Endodermal cell (in vitro differentiated cells): ENCODE results near the gene DGKK. TPM values are rescaled to one million over a fixed set of nuclear protein-coding genes. Genes with fewer than 3 reads are reported as not detected.

Experiments used
- DNase-seq: peaks from one replicate; pipeline ENCODE4 v3.0.0-alpha.2; 2017
- H3K27ac ChIP-seq: 2 replicates; pipeline ENCODE4 v1.5.1; 2013; ENCODE audit warnings: mild to moderate bottlenecking, low read depth, low read length, moderate library complexity
- H3K27me3 ChIP-seq: 2 replicates; pipeline ENCODE4 v1.6.1; 2013; ENCODE audit warnings: mild to moderate bottlenecking, low read length, moderate library complexity; ENCODE audit not compliant: insufficient read depth, control insufficient read depth, poor library complexity, severe bottlenecking
- H3K36me3 ChIP-seq: 2 replicates; pipeline ENCODE4 v1.7.0; 2013; ENCODE audit warnings: mild to moderate bottlenecking, low read length, moderate library complexity; ENCODE audit not compliant: control insufficient read depth, insufficient read depth
- H3K4me1 ChIP-seq: one replicate; pipeline ENCODE4 v1.7.0; 2013; ENCODE audit warnings: low read length; ENCODE audit not compliant: control insufficient read depth, insufficient read depth
- H3K4me3 ChIP-seq: 2 replicates; pipeline ENCODE4 v1.5.1; 2013; ENCODE audit warnings: mild to moderate bottlenecking, low read length, moderate library complexity
- H3K9ac ChIP-seq: 2 replicates; pipeline ENCODE4 v1.6.1; 2013; ENCODE audit warnings: mild to moderate bottlenecking, low read length, moderate library complexity; ENCODE audit not compliant: poor library complexity, severe bottlenecking; ENCODE audit errors: extremely low read depth
- H3K9me3 ChIP-seq: 2 replicates; pipeline ENCODE4 v1.6.1; 2013; ENCODE audit warnings: mild to moderate bottlenecking, low read length, moderate library complexity; ENCODE audit not compliant: control insufficient read depth
- H3K27ac Mint-ChIP-seq: 2 replicates; pipeline ENCODE4 v1.8.0; 2020; ENCODE audit warnings: mixed read lengths
- H3K27me3 Mint-ChIP-seq: 2 replicates; pipeline ENCODE4 v1.8.0; 2021; ENCODE audit warnings: mild to moderate bottlenecking, mixed read lengths; ENCODE audit not compliant: insufficient read depth
- H3K36me3 Mint-ChIP-seq: 2 replicates; pipeline ENCODE4 v1.8.0; 2020; ENCODE audit warnings: low read depth, mixed read lengths
- H3K4me1 Mint-ChIP-seq: 2 replicates; pipeline ENCODE4 v1.8.0; 2020; ENCODE audit warnings: mixed read lengths
- H3K4me3 Mint-ChIP-seq: 2 replicates; pipeline ENCODE4 v1.8.0; 2020; ENCODE audit warnings: mild to moderate bottlenecking, moderate library complexity, mixed read lengths
- H3K9me3 Mint-ChIP-seq: 2 replicates; pipeline ENCODE4 v1.8.0; 2020; ENCODE audit warnings: mild to moderate bottlenecking, mixed read lengths
- WGBS, 2 experiments: methylation state at CpG; one replicate each; pipeline versions ENCODE4 v1.1.5 to v1.1.7; 2013; ENCODE audit warnings: missing lambda C conversion rate in 2 of 2, mixed read lengths in 1 of 2; ENCODE audit not compliant: insufficient coverage in 1 of 2, insufficient read length in 1 of 2; 5-methylcytosine and 5-hydroxymethylcytosine counted together
- total RNA-seq, 2 donors: library from RNA; stranded (reverse); fragmentation: NEBNext Ultra II Directional in 1 of 2; extraction: Animal tissue kit (Norgen Biotek cat#: 25700) in 1 of 2; gene quantifications; 2 replicates in 1 of 2; 3 replicates in 1 of 2; pipeline ENCODE4 v1.2.1, GENCODE V29; 2021
- TF ChIP-seq, protein P1 (sequence below): fragments of 200-600 bp; sonication (generic); conservative IDR thresholded peaks from 2 replicates; pipeline ENCODE4 v1.5.0; 2021; ENCODE audit warnings: antibody characterized with exemption, mild to moderate bottlenecking

The DGKK gene
- total RNA-seq, 2 donors from 2014 or later: 3.5 to 4.8 TPM

DNA sequence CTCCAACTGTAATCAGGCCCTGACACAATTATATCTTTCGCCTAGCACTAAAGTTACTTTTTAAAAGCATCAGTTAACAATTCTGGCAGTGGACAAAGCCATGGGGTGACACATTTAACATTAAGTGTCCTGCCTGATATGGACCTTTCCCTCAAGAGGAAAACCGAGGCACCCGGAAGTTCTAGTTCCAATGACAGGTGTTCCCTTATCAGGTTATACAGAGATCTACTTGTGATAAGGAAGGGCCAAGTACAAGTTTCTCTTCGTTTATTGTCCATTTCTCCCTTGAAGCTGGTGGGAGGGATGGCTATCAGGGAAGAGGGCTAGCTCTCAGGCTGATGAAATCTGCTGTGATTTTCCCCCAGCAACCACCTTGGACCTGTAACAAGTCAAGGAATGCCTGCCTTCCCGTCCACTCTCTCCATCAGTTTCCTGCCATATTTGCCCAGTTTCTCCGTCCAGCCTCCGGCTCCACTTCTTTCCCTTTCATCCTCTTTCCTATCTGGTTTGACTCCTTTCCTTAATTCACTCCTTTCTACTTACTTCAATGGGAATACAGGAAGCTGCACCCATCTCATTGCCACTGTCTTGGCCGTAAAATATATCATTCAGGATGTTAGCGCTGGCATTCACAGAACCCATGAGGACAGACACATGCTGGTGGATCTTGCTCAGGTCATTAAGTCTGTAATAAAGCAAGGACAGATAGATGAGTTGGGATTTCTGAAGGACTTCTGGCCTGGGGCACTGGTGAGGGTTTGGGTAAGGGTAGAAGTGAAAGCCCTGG lies 95.0 kb downstream of the DGKK start:
- no peaks in the 10 kb centered on the region for H3K4me1 ChIP-seq
- TF ChIP-seq, protein P1, sequence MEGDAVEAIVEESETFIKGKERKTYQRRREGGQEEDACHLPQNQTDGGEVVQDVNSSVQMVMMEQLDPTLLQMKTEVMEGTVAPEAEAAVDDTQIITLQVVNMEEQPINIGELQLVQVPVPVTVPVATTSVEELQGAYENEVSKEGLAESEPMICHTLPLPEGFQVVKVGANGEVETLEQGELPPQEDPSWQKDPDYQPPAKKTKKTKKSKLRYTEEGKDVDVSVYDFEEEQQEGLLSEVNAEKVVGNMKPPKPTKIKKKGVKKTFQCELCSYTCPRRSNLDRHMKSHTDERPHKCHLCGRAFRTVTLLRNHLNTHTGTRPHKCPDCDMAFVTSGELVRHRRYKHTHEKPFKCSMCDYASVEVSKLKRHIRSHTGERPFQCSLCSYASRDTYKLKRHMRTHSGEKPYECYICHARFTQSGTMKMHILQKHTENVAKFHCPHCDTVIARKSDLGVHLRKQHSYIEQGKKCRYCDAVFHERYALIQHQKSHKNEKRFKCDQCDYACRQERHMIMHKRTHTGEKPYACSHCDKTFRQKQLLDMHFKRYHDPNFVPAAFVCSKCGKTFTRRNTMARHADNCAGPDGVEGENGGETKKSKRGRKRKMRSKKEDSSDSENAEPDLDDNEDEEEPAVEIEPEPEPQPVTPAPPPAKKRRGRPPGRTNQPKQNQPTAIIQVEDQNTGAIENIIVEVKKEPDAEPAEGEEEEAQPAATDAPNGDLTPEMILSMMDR: no peak
- Mint-ChIP-seq H3K27ac (no peak overlapping the region), H3K36me3 (peaks cover 2% of the 10 kb centered on the region), H3K4me3 (no peak overlapping the region), H3K27me3 (no peaks in the 10 kb centered on the region), H3K4me1 (no peaks in the 10 kb centered on the region), H3K9me3 (peaks cover 48% of the 10 kb centered on the region)
- H3K9me3 ChIP-seq: no peaks in the 10 kb centered on the region
- H3K27ac ChIP-seq: no peak overlapping the region
- no peak overlapping the region for H3K4me3 ChIP-seq
- H3K36me3 ChIP-seq: no peaks in the 10 kb centered on the region
- no peak overlapping the region for H3K9ac ChIP-seq
- no peak for DNase-seq
- no peaks in the 10 kb centered on the region for H3K27me3 ChIP-seq
- 92 to 100% methylated on average over 1 to 9 of the region's 9 CpGs for WGBS, 2 experiments

DNA sequence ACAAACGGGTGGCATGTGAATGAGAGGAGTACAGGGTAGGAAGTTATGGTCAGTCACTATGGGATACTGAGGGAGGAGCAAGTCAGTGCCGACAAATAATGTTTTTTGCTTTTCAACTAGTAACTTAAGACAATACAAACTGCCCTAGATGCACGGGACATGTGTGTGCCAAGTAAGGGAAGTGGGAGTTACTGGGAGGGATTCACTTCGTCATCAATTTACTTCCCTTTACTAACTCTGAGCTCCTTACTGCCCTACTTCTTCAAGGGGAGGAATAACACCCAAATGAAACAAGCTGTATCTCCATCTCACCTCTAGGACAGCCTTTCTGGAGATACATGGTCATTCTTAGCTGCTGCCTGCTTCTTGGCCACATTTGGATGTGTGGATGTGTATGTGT lies 97.7 kb downstream of the DGKK start:
- Histone ChIP-seq H3K27ac (no peak overlapping the region), H3K9me3 (no peaks in the 10 kb centered on the region), H3K36me3 (no peaks in the 10 kb centered on the region), H3K4me1 (no peaks in the 10 kb centered on the region), H3K27me3 (no peaks in the 10 kb centered on the region), H3K9ac (no peak overlapping the region), H3K4me3 (no peak overlapping the region)
- TF ChIP-seq, protein P1: no peak
- Mint-ChIP-seq H3K27me3 (peaks cover 3% of the 10 kb centered on the region), H3K9me3 (peaks cover 48% of the 10 kb centered on the region), H3K27ac (no peak overlapping the region), H3K4me3 (no peak overlapping the region), H3K36me3 (peaks cover 2% of the 10 kb centered on the region), H3K4me1 (no peaks in the 10 kb centered on the region)
- DNase-seq: no peak
- 92% methylated on average over 4 of the region's 4 CpGs; no CpG with 5 or more reads in 1 of the 2 experiments for WGBS, 2 experiments

DNA sequence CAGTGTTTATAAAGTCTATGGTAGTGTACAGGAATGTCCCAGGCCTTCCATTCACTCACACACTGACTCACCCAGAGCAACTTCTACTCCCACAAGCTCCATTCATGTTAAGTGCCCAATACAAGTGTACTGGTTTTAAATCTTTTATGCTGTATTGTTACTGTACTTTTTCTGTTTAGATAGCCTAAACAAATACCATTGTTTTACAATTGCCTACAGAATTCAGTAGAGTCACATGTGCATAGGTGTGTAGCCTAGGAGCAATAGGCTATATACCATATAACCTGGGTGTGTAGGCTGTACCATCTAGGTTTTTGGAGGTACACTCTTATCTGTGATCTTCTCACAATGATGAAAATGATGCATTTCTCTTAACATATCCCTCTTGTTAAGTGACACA lies 126.7 kb downstream of the DGKK start:
- no peak overlapping the region for H3K4me3 ChIP-seq
- no peak for DNase-seq
- no peak overlapping the region for H3K27ac Mint-ChIP-seq
- H3K9me3 Mint-ChIP-seq: peaks cover 37% of the 10 kb centered on the region
- H3K9me3 ChIP-seq: no peaks in the 10 kb centered on the region
- no peak overlapping the region for H3K4me3 Mint-ChIP-seq
- H3K9ac ChIP-seq: no peak overlapping the region
- H3K27me3 ChIP-seq: no peaks in the 10 kb centered on the region
- no peaks in the 10 kb centered on the region for H3K4me1 ChIP-seq
- TF ChIP-seq, protein P1: no peak
- peaks cover under 1% of the 10 kb centered on the region for H3K4me1 Mint-ChIP-seq
- no peaks in the 10 kb centered on the region for H3K36me3 ChIP-seq
- peaks cover 2% of the 10 kb centered on the region for H3K27me3 Mint-ChIP-seq
- no peaks in the 10 kb centered on the region for H3K36me3 Mint-ChIP-seq
- H3K27ac ChIP-seq: no peak overlapping the region
